ENCODE results near the gene F12. TPM values are rescaled to one million over a fixed set of nuclear protein-coding genes. Genes with fewer than 3 reads are reported as not detected.
A peak's percentile ranks its signal among the peaks of the same experiment; 100 is the strongest.

Gene F12
- total RNA-seq, 1 experiment from 2014 or later: 10.0 TPM

DNA sequence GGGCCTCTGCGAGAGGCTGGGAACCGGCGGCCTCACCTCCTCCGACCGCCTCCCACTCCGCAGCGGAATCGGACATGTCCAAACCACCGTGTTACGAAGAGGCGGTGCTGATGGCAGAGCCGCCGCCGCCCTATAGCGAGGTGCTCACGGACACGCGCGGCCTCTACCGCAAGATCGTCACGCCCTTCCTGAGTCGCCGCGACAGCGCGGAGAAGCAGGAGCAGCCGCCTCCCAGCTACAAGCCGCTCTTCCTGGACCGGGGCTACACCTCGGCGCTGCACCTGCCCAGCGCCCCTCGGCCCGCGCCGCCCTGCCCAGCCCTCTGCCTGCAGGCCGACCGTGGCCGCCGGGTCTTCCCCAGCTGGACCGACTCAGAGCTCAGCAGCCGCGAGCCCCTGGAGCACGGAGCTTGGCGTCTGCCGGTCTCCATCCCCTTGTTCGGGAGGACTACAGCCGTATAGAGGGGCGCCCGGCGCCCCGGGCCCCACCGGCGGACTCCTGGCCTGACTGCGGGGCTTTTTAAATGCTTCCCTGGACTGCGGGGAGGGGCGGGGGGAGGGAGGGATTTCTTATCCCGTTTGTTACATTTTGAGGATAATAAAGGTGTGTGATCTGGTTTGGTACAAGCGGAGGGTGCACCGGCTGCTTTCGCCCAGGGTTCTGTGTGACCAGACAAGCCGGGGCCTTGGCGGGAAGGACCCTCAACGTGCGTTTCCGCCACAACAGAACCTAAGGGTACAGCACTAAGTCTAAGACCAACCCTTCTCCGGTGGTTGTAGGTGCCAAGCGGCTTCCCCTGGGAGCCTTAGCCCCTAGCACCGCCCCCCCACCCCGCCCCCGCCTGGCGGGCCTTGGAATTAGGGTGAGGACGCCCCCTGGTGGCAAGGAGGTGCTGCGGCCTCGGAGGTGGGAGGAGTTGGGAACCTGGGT is 46.6 kb upstream of the F12 start (continued):
- TF ChIP-seq E2F4 (CRISPR knock-in tag; IDR thresholded peaks at IDR 0.05; ENCODE audit: borderline replicate concordance, low read depth): no peak

DNA sequence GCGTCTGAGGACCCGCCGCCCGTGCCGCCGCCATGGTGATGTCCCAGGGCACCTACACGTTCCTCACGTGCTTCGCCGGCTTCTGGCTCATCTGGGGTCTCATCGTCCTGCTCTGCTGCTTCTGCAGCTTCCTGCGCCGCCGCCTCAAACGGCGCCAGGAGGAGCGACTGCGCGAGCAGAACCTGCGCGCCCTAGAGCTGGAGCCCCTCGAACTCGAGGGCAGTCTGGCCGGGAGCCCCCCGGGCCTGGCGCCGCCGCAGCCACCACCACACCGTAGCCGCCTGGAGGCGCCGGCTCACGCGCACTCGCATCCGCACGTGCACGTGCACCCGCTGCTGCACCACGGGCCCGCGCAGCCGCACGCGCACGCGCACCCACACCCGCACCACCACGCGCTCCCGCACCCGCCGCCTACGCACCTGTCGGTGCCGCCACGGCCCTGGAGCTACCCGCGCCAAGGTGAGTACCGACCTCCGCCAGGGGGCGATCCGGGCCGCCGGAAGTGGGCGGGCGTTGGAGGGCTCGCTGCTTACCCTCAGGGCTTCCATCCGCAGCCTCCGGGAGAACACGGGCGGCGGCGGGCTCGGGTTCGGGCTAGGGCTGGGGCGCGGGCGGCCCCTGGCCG is 45.8 kb upstream of the F12 start:
- no peaks in the 10 kb centered on the region for H3K9me3 Mint-ChIP-seq
- POLR2A ChIA-PET: interaction anchor here (0.7 to 4.1 kb wide), 23 partner anchors 8 to 145 kb away, joined by 3 to 24 read pairs (median 6); partner anchors contain the start of genes GRK6, LMAN2, PDLIM7 and PRR7
- DNase-seq (ENCODE audit: low spot score) (peak; percentile 96), ATAC-seq (peak; percentile 45)
- H3K36me3 Mint-ChIP-seq: peaks cover 11% of the 10 kb centered on the region
- peaks cover 16% of the 10 kb centered on the region for H3K27me3 Mint-ChIP-seq (ENCODE audit: low read depth)
- H3K4me3 Mint-ChIP-seq: peak overlapping the region; percentile 81
- no peak overlapping the region for H3K27ac Mint-ChIP-seq
- CTCF ChIA-PET: interaction anchor here (0.6 to 7.2 kb wide), 42 partner anchors 10 to 794 kb away, joined by 3 to 175 read pairs (median 7); partner anchors contain the start of genes GRK6, LMAN2, MXD3 and PDLIM7
- peaks cover 34% of the 10 kb centered on the region for H3K4me1 Mint-ChIP-seq
- TF ChIP-seq ZNF512 (CRISPR knock-in tag; IDR thresholded peaks at IDR 0.05; ENCODE audit: borderline replicate concordance): no peak
- TF ChIP-seq ZNF671 (CRISPR knock-in tag; IDR thresholded peaks at IDR 0.05): peak; percentile 76
- TF ChIP-seq RELA (CRISPR knock-in tag; IDR thresholded peaks at IDR 0.05; ENCODE audit: borderline replicate concordance): peak; percentile 85
- TF ChIP-seq TP53 (CRISPR knock-in tag; IDR thresholded peaks at IDR 0.05): no peak
- TF ChIP-seq, protein P1, sequence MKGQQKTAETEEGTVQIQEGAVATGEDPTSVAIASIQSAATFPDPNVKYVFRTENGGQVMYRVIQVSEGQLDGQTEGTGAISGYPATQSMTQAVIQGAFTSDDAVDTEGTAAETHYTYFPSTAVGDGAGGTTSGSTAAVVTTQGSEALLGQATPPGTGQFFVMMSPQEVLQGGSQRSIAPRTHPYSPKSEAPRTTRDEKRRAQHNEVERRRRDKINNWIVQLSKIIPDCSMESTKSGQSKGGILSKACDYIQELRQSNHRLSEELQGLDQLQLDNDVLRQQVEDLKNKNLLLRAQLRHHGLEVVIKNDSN (CRISPR knock-in tag; IDR thresholded peaks at IDR 0.05): no peak; the same call in 1 of the 2 replicates
- TF ChIP-seq GABPB1 (CRISPR knock-in tag; IDR thresholded peaks at IDR 0.05): peak; percentile 64; the same call in 1 of the 2 replicates
- peak; percentile 63; the same call in 1 of the 2 replicates for TF ChIP-seq TCF7 (CRISPR knock-in tag; IDR thresholded peaks at IDR 0.05; ENCODE audit: low read depth)
- no peak for TF ChIP-seq ZNF532 (CRISPR knock-in tag; IDR thresholded peaks at IDR 0.05; ENCODE audit: borderline replicate concordance)
- TF ChIP-seq TEAD4 (CRISPR knock-in tag; IDR thresholded peaks at IDR 0.05): no peak
- no peak for TF ChIP-seq GRHL2 (CRISPR knock-in tag; IDR thresholded peaks at IDR 0.05; ENCODE audit: insufficient replicate concordance, severe bottlenecking)
- TF ChIP-seq ATF6 (CRISPR knock-in tag; IDR thresholded peaks at IDR 0.05): no peak
- TF ChIP-seq, protein P2, sequence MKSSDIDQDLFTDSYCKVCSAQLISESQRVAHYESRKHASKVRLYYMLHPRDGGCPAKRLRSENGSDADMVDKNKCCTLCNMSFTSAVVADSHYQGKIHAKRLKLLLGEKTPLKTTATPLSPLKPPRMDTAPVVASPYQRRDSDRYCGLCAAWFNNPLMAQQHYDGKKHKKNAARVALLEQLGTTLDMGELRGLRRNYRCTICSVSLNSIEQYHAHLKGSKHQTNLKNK (CRISPR knock-in tag; IDR thresholded peaks at IDR 0.05): no peak
- TF ChIP-seq ZSCAN18 (CRISPR knock-in tag; IDR thresholded peaks at IDR 0.05): no peak
- TF ChIP-seq NFYB (CRISPR knock-in tag; conservative IDR thresholded peaks at IDR 0.05; ENCODE audit: low read depth): peak; percentile 1; the same call in 1 of the 2 replicates
- TF ChIP-seq, protein P3, sequence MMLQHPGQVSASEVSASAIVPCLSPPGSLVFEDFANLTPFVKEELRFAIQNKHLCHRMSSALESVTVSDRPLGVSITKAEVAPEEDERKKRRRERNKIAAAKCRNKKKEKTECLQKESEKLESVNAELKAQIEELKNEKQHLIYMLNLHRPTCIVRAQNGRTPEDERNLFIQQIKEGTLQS (CRISPR knock-in tag; conservative IDR thresholded peaks at IDR 0.05): no peak
- no peak for TF ChIP-seq NR1H2 (CRISPR knock-in tag; IDR thresholded peaks at IDR 0.05)

Data from WTC11 (cell line).